Measurements from ENCODE around the gene PRKCZ. TPM values are rescaled to one million over a fixed set of nuclear protein-coding genes. Genes with fewer than 3 reads are reported as not detected.

PRKCZ gene
- total RNA-seq, 1 experiment from 2014 or later = 36.0 TPM

- H3K27ac ChIP-seq = no peak overlapping the region
- no peaks in the 10 kb centered on the region for H3K9me3 ChIP-seq (ENCODE audit: insufficient read depth, low read depth)
- H3K4me3 ChIP-seq = no peak overlapping the region
- H3K4me2 ChIP-seq = no peak overlapping the region
- no peaks in the 10 kb centered on the region for H3K9me2 ChIP-seq (ENCODE audit: insufficient read depth)
- TF ChIP-seq CTCF (conservative IDR thresholded peaks at IDR 0.05) (no peak), EZH2 (IDR thresholded peaks at IDR 0.05; ENCODE audit: low read depth) (no peak)
- no peaks in the 10 kb centered on the region for H3K79me2 ChIP-seq (ENCODE audit: low read depth)
- H2AFZ ChIP-seq = no peak overlapping the region
- CTCF ChIA-PET = no interaction called here
- H4K20me1 ChIP-seq (ENCODE audit: insufficient read depth) = no peaks in the 10 kb centered on the region
- POLR2A ChIA-PET (ENCODE audit: unreplicated experiment) = no interaction called here
- intact Hi-C loops (cut with micrococcal nuclease; ENCODE audit: unreplicated experiment) = no loop called here
- H3K36me3 ChIP-seq (ENCODE audit: low read depth) = no peaks in the 10 kb centered on the region
- H3K4me1 ChIP-seq (replicated peaks; ENCODE audit: insufficient read depth) = no peaks in the 10 kb centered on the region
- no TSS peak for BruUV-seq (replicated peaks)
- H3F3A ChIP-seq (ENCODE audit: insufficient read depth, low read depth) = no peaks in the 10 kb centered on the region
- H3K27me3 ChIP-seq (ENCODE audit: insufficient read depth, low read depth) = peaks cover 93% of the 10 kb centered on the region
- DNase-seq = no peak
Measured at GRCh38 chr1:2036287-2036686, 13.9 kb upstream of the PRKCZ start.

- Histone ChIP-seq H3K9me3 (ENCODE audit: insufficient read depth, low read depth) (no peaks in the 10 kb centered on the region), H3K4me2 (no peak overlapping the region), H3F3A (ENCODE audit: insufficient read depth, low read depth) (no peaks in the 10 kb centered on the region), H4K20me1 (ENCODE audit: insufficient read depth) (no peaks in the 10 kb centered on the region), H3K36me3 (ENCODE audit: low read depth) (no peaks in the 10 kb centered on the region), H3K27ac (no peak overlapping the region), H3K4me3 (no peak overlapping the region), H3K4me1 (replicated peaks; ENCODE audit: insufficient read depth) (no peaks in the 10 kb centered on the region), H2AFZ (no peak overlapping the region), H3K9me2 (ENCODE audit: insufficient read depth) (no peaks in the 10 kb centered on the region), H3K79me2 (ENCODE audit: low read depth) (no peaks in the 10 kb centered on the region), H3K27me3 (ENCODE audit: insufficient read depth, low read depth) (peaks cover 89% of the 10 kb centered on the region)
- TF ChIP-seq CTCF (conservative IDR thresholded peaks at IDR 0.05) = no peak
- TF ChIP-seq EZH2 (IDR thresholded peaks at IDR 0.05; ENCODE audit: low read depth) = no peak
- CTCF ChIA-PET = no interaction called here
- intact Hi-C loops (cut with micrococcal nuclease; ENCODE audit: unreplicated experiment) = no loop called here
- no TSS peak for BruUV-seq (replicated peaks)
- DNase-seq = no peak
- POLR2A ChIA-PET (ENCODE audit: unreplicated experiment) = no interaction called here
Measured at GRCh38 chr1:2037314-2037979, 12.8 kb upstream of the PRKCZ start.

GRCh38 chr1:2038229-2038628, 12.0 kb upstream of the PRKCZ start:
- no peaks in the 10 kb centered on the region for H3K9me2 ChIP-seq (ENCODE audit: insufficient read depth)
- TF ChIP-seq EZH2 (IDR thresholded peaks at IDR 0.05; ENCODE audit: low read depth) (no peak), CTCF (conservative IDR thresholded peaks at IDR 0.05) (no peak)

More at GRCh38 chr1:2038229-2038628, 12.0 kb upstream of the PRKCZ start:
- no peaks in the 10 kb centered on the region for H3K9me3 ChIP-seq (ENCODE audit: insufficient read depth, low read depth)
- no peaks in the 10 kb centered on the region for H3F3A ChIP-seq (ENCODE audit: insufficient read depth, low read depth)
- no TSS peak for BruUV-seq (replicated peaks)
- H3K27ac ChIP-seq = no peak overlapping the region
- intact Hi-C loops (cut with micrococcal nuclease; ENCODE audit: unreplicated experiment) = no loop called here
- DNase-seq = no peak
- no peak overlapping the region for H3K4me2 ChIP-seq
- H4K20me1 ChIP-seq (ENCODE audit: insufficient read depth) = no peaks in the 10 kb centered on the region
- no peak overlapping the region for H2AFZ ChIP-seq
- no peaks in the 10 kb centered on the region for H3K36me3 ChIP-seq (ENCODE audit: low read depth)
- no peak overlapping the region for H3K4me3 ChIP-seq
- peaks cover 81% of the 10 kb centered on the region for H3K27me3 ChIP-seq (ENCODE audit: insufficient read depth, low read depth)
- no peaks in the 10 kb centered on the region for H3K4me1 ChIP-seq (replicated peaks; ENCODE audit: insufficient read depth)
- CTCF ChIA-PET = no interaction called here
- H3K79me2 ChIP-seq (ENCODE audit: low read depth) = no peaks in the 10 kb centered on the region
- POLR2A ChIA-PET (ENCODE audit: unreplicated experiment) = no interaction called here

All from PC-9 (cell line).